GM19328 (cell line): ENCODE data around the gene CASP5.

Experiments
- ATAC-seq: cut with Tn5 transposase; IDR thresholded peaks from one replicate; pipeline ENCODE4 v1.9.1; 2021; ENCODE audit warnings: mild to moderate bottlenecking, moderate library complexity; ENCODE audit not compliant: unreplicated experiment

CASP5 gene

GRCh38 chr11:104968355-104968855, 54.6 kb downstream of the CASP5 start, which contains the start of gene CASP4:
TSS of gene CASP4 (minus strand) at chr11:104968574. CDS start at chr11:104968525, 49 bp downstream.
- ATAC-seq: peak; percentile 90

- no peak for ATAC-seq
Observed at GRCh38 chr11:104967534-104968354, 55.2 kb downstream of the CASP5 start.

GRCh38 chr11:104965735-104966134, 57.2 kb downstream of the CASP5 start:
- ATAC-seq: no peak

- no peak for ATAC-seq
Observed at GRCh38 chr11:104964247-104964646, 58.7 kb downstream of the CASP5 start.

- ATAC-seq: no peak
Observed at GRCh38 chr11:104962852-104963251, 60.1 kb downstream of the CASP5 start.

- no peak for ATAC-seq
Observed at GRCh38 chr11:104957280-104957679, 65.7 kb downstream of the CASP5 start.

- no peak for ATAC-seq
Observed at GRCh38 chr11:104956528-104956927, 66.4 kb downstream of the CASP5 start.

- ATAC-seq: no peak
Observed at GRCh38 chr11:104946907-104947306, 76.1 kb downstream of the CASP5 start.
